Osteoblast (primary cell): ENCODE data around the gene SERPINF2. TPM values are rescaled to one million over a fixed set of nuclear protein-coding genes. Genes with fewer than 3 reads are reported as not detected.
"Not testable (repeated sequence)": the region's sequence is repeated elsewhere in the genome, so short reads cannot be mapped to it uniquely, and the experiment has no call there.

ENCODE experiments used
- DNase-seq: peaks from one replicate; pipeline ENCODE4 v3.0.0; 2011; ENCODE audit warnings: low spot score, mixed read lengths; ENCODE audit not compliant: insufficient read length; ENCODE audit errors: missing footprints
- H2AFZ ChIP-seq: 2 replicates; pipeline ENCODE4 v1.6.0; 2011; ENCODE audit warnings: mild to moderate bottlenecking, low read length
- H3K27ac ChIP-seq: 2 replicates; pipeline ENCODE4 v1.5.1; 2011; ENCODE audit warnings: mild to moderate bottlenecking, low read depth, low read length, moderate library complexity
- H3K27me3 ChIP-seq: 2 replicates; pipeline ENCODE4 v1.6.0; 2012; ENCODE audit warnings: mild to moderate bottlenecking, control low read depth, inconsistent platforms, low read length, moderate library complexity; ENCODE audit not compliant: insufficient read depth
- H3K36me3 ChIP-seq: 2 replicates; pipeline ENCODE4 v1.5.1; 2011; ENCODE audit warnings: mild to moderate bottlenecking, low read length, control low read depth, moderate library complexity; ENCODE audit not compliant: insufficient read depth
- H3K4me1 ChIP-seq: 2 replicates; pipeline ENCODE4 v1.5.1; 2011; ENCODE audit warnings: mild to moderate bottlenecking, low read length, control low read depth, moderate library complexity; ENCODE audit not compliant: insufficient read depth
- H3K4me2 ChIP-seq: 2 replicates; pipeline ENCODE4 v1.6.0; 2011; ENCODE audit warnings: mild to moderate bottlenecking, low read length; ENCODE audit not compliant: insufficient read depth
- H3K4me3 ChIP-seq: fragments of 200-600 bp; sonication (generic); 3 replicates; pipeline ENCODE4 v1.5.1; 2012; ENCODE audit warnings: mild to moderate bottlenecking, low read length, inconsistent platforms; ENCODE audit not compliant: insufficient read depth
- H3K79me2 ChIP-seq: 2 replicates; pipeline ENCODE4 v1.6.0; 2012; ENCODE audit warnings: mild to moderate bottlenecking, low read length, control low read depth, inconsistent platforms; ENCODE audit not compliant: insufficient read depth
- H3K9me3 ChIP-seq: 2 replicates; pipeline ENCODE4 v1.5.1; 2011; ENCODE audit warnings: low read depth, low read length, control low read depth
- H4K20me1 ChIP-seq: 2 replicates; pipeline ENCODE4 v1.6.0; 2012; ENCODE audit warnings: mild to moderate bottlenecking, low read length, control low read depth; ENCODE audit not compliant: insufficient read depth
- total RNA-seq: library from RNA; depleted of rRNA; stranded (reverse); fragments of >200 nt; gene quantifications from 2 replicates; pipeline ENCODE4 v1.2.3, GENCODE V29; 2012
- TF ChIP-seq, protein P1 (sequence below): IDR thresholded peaks from 2 replicates; pipeline ENCODE4 v1.5.1; 2011; ENCODE audit warnings: mild to moderate bottlenecking, low read depth, low read length, moderate library complexity; ENCODE audit errors: extremely low read depth

Gene SERPINF2
- total RNA-seq, 1 donor: under 0.01 TPM

DNA sequence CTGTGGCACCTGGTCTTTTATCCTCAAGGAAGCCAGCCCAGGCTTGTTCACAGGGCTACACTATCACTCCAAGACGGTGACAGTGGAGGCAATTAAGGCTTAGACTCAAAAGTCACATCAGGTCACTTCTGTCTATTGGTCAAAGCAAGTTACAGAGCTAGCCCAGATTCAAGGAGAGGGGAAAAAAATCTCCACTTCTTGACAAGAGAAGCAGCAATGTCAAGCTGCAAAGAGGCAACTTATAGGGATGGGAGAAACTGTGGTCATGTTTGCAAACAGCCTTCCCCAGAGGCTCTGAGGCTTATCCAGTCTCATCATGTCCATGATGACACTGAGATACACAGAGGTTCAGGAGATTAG, 50.8 kb downstream of the SERPINF2 start:
- Histone ChIP-seq H2AFZ (peak overlapping the region; percentile 46), H3K36me3 (no peaks in the 10 kb centered on the region), H3K79me2 (no peaks in the 10 kb centered on the region), H3K4me2 (no peak overlapping the region), H4K20me1 (no peaks in the 10 kb centered on the region), H3K9me3 (no peaks in the 10 kb centered on the region), H3K4me1 (peaks cover 3% of the 10 kb centered on the region), H3K27me3 (no peaks in the 10 kb centered on the region), H3K27ac (no peak overlapping the region), H3K4me3 (no peak overlapping the region)
- no peak for DNase-seq
- TF ChIP-seq, protein P1, sequence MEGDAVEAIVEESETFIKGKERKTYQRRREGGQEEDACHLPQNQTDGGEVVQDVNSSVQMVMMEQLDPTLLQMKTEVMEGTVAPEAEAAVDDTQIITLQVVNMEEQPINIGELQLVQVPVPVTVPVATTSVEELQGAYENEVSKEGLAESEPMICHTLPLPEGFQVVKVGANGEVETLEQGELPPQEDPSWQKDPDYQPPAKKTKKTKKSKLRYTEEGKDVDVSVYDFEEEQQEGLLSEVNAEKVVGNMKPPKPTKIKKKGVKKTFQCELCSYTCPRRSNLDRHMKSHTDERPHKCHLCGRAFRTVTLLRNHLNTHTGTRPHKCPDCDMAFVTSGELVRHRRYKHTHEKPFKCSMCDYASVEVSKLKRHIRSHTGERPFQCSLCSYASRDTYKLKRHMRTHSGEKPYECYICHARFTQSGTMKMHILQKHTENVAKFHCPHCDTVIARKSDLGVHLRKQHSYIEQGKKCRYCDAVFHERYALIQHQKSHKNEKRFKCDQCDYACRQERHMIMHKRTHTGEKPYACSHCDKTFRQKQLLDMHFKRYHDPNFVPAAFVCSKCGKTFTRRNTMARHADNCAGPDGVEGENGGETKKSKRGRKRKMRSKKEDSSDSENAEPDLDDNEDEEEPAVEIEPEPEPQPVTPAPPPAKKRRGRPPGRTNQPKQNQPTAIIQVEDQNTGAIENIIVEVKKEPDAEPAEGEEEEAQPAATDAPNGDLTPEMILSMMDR: no peak

DNA sequence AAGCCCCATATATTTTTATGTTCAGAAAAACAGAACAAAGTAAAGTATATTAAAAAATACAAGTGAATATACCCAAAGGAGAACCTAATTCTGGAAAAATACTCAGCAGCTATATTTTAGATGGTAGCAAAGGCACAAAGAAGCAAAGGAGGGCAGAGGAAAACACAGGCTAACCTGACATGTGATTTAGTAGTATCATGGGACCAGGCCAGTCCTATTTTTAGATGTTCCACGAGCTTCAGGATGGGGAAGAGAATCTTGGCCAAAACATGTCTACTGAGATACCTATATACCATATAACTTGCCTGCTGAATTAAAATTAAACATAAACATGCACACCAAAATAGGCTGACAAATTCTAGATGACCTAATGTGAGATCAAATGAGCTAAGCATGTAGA, 54.1 kb downstream of the SERPINF2 start:
- TF ChIP-seq, protein P1: no peak
- Histone ChIP-seq H3K36me3 (peaks cover 12% of the 10 kb centered on the region), H3K4me3 (no peak overlapping the region), H2AFZ (no peak overlapping the region), H3K4me1 (no peaks in the 10 kb centered on the region), H3K4me2 (no peak overlapping the region), H4K20me1 (no peaks in the 10 kb centered on the region), H3K27ac (no peak overlapping the region), H3K79me2 (no peaks in the 10 kb centered on the region), H3K9me3 (no peaks in the 10 kb centered on the region), H3K27me3 (no peaks in the 10 kb centered on the region)
- no peak for DNase-seq

DNA sequence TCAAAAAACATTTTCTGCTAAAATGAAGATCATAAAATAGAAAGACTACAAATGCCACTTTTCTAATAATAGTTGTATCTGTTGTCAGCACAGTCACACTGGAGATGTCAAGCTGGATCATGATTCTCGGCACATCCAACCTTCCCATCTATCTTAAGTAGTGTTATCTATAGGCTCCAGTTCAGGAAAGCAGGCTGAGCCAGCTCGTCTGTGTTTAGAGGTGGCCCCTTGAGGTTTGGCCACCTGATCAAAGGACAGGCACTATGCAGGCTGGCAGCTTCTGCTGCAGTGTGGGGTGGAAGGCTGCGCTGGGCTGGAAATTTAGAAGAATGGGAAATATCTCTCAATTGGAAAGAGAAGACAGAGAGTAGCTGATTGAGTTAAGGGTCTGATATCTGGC, 54.7 kb downstream of the SERPINF2 start:
- Histone ChIP-seq H3K27ac (no peak overlapping the region), H3K4me3 (no peak overlapping the region), H3K9me3 (no peaks in the 10 kb centered on the region), H3K79me2 (no peaks in the 10 kb centered on the region), H3K27me3 (no peaks in the 10 kb centered on the region), H3K36me3 (peaks cover 12% of the 10 kb centered on the region), H2AFZ (no peak overlapping the region), H4K20me1 (no peaks in the 10 kb centered on the region), H3K4me2 (no peak overlapping the region), H3K4me1 (no peaks in the 10 kb centered on the region)
- DNase-seq: no peak
- TF ChIP-seq, protein P1: no peak

DNA sequence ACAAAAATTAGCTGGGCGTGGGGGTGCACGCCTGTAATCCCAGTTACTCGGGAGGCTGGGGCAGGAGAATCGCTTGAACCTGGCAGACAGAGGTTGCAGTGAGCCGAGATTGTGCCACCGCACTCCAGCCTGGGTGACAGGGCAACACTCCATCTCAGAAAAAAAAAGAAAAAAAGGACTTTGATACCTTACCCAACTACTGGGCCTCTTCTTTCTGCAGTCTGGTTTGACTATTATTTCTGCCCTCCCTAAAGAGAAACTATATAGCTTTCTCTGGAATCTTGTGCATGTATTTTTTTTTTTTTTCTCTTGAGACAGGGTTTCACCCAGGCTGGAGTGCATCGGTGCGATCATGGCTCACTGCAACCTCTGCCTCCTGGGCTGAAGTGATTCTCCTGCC, 55.2 kb downstream of the SERPINF2 start:
- not testable (repeated sequence) for H3K4me3 ChIP-seq, H4K20me1 ChIP-seq, H3K4me2 ChIP-seq, H3K27ac ChIP-seq, DNase-seq, H3K79me2 ChIP-seq, H2AFZ ChIP-seq, H3K27me3 ChIP-seq, H3K4me1 ChIP-seq, H3K9me3 ChIP-seq
- H3K36me3 ChIP-seq: peaks cover 12% of the 10 kb centered on the region
